DMS153 (cell line): ENCODE data around the gene NUDT14.

Experiments
- DNase-seq: peaks from one replicate; lab custom pipeline; 2025; lab: John Stamatoyannopoulos, UW

Gene NUDT14

DNA sequence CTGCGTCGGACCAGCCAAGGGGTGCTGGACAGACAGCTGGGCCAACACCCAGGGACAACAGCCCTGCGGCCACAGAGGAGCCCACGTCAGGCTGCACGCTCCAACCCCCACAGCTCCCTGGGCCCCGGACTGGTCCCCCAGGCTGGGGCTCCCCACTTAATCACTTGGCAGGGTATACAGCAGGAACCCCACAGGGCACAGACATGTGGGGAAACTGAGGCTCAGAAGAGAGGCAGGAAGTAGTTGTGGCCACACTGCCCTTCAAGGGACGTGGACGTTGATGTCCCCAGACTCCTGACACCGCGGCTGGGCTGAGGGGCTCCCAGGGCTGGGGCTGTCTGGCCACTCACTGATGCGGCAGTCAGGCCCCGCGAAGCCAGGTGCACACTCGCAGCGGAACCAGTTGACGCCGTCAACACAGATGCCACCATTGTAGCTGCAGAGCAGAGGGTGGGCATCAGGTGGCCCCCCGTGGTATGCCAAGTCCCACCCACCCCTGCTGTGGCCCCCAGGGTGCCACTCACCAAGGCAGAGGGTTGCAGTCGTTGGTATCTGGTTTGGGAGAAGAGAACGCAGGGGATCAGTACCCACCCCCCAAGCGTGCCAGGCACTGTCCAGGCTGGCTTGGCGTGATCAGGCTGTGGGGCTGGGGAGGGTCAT lies 34.0 kb downstream of the NUDT14 start:
- DNase-seq, result no peak

DNA sequence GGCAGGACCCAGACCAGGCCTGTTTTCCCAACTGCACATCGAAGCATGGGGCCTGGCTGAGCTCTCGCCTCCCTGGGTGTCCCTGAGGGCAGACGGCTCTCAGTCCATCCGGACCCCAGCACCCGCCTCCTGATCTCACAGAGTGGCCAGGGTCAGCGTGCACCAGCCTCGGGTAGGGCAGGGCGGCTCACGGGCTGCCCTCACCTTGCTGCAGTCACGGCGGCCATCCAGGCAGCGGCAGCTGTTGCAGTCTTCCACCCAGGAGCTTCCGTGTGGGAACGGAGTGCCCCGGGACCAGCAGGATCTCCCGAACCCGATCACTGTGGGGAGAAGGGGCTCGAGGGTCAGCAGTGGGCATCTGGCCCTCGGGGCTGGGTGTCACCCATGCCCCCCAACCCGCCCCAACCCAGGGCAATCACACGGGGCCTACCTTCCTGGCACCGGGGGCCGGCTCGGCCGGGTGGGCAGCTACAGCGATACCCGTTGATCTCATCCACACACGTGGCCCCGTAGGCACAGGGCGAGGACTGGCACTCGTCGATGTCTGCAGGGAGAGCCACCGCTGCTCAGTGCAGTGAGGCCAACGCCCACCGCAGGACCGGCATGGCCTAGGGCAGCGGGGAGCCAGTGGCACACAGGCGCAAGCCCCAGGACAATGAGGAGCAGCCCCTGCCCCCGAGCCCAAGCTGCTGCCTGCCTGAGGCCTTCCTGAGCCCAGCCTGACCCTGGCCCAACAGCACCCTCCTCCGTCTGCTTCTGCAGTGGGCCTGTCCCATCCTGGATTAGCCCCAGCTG lies 34.7 kb downstream of the NUDT14 start:
- DNase-seq, result no peak

DNA sequence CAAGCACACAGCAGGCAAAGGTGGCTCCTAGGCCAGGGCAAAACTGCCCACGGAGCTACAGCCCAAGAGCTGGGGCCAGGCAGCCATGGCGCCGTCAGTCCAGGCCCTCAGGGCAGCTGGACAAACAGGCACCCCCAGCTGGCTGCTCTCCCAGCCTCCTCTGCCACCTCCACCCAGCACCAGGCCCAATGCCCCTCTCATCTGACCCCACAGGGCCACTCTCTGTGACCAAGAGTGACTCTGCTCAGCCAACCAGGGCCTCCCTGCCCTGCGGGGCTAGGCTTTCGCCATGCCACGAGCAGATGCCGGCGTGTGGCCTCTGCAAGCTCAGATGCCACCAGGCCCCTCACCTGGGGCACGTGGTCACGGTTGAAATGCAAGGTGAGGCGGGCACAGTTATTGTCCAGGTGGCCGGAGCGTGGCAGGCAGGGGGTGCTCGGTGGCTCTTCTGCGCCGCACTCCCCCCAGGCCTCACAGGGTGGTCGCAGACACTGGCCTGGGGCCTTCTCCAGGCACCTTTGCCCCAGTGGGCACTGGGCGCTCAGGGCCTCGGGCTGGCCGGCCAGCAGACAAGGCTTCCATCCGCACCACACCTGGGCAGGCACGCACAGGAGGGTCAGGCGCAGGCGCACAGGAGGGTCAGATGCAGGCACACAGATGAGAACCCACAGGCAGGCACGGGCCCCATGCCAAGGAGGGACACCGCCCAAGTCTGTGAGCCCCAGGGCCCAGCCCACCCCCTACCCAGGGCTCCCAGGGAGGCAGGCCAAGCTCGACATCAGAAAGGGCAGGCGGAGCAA lies 35.5 kb downstream of the NUDT14 start:
- DNase-seq, result no peak

DNA sequence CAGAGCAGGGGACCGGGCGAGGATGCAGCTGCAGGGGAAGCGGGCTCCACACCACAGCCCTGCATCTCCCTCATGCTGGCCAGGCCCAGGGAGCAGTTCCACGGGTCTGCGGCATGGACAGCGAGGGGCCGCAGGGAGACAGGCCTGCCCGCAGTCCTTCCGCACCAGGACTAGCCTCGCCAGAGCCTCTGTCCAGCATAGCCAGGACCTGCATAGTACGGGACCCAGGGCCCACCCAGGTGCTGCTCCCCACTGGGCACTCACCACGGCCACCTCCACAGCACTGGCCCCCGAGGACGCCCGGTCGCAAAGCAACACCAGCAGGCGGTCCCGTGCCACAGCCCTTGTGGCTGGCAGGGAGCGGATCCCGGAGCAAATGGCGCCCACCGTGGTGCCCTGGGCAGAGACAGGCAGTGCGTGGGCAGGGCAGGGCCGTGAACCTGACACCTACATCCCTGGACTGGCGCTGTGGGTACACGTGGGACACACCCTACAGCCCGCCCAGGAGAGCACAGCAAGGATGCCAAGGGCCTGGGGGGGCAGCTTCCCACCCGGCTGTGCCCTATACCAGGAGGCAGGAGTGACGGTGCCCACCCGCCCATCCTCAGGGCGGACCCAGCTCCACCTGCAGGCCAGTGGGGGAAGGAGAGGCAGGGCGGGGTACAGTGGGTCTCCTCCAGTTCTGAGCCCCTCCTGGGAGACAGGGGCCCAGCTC lies 36.3 kb downstream of the NUDT14 start:
- DNase-seq, result no peak

DNA sequence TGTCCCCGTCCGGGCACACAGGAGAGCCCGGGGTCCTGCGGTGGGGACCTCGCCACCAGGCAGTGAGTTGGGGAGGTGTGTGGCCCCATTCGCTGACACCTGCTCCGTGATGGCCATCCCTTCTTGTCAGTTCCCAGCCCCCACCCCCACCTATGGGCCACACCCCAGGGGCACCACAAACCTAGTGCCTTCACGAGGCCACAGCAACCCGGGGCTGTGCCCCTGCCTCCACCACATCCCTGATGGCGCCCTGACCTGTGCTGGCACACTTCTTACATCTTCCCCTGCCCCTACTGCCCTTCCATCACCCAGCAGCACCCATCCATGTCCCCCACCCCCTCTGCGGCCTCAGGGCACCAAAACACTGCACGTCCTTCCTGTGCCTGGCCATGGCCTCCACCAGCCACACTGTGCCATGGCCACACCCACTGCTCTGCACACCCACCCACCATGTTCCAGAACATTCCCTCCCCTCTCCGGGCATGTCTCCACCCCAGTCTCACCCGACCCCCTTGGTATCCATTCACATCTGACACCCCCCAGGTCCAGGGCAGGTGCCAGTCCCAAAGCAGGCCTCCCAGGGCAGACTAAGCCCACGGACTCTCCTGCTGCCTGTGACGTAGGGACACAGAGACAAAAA lies 37.0 kb downstream of the NUDT14 start:
- DNase-seq, result no peak

DNA sequence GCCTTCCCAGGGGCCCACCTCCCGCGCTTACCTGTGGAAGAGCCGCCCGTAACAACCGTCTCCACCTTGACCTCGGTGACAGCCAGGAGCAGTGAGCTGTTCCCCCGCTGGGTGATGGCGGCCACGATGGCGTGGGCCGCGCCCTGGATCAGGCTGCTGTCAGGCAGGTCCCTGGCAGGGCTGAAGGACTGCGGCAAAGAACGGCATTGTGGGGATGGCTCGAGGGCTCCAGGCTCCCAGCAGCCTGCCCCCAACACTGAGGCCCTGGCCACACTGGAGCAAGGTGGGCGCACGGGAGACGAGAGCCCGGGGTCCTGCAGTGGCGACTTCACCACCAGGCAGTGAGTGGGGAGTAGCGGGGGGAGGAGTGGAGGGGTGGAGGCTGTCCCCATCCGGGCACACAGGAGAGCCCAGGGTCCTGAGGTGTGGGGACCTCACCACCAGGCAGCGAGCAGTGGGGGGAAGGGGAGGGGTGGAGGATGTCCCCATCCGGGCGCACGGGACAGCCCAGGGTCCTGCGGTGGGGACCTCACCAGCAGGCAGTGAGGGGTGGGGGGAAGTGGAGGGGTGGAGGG lies 37.6 kb downstream of the NUDT14 start:
- DNase-seq, result no peak

DNA sequence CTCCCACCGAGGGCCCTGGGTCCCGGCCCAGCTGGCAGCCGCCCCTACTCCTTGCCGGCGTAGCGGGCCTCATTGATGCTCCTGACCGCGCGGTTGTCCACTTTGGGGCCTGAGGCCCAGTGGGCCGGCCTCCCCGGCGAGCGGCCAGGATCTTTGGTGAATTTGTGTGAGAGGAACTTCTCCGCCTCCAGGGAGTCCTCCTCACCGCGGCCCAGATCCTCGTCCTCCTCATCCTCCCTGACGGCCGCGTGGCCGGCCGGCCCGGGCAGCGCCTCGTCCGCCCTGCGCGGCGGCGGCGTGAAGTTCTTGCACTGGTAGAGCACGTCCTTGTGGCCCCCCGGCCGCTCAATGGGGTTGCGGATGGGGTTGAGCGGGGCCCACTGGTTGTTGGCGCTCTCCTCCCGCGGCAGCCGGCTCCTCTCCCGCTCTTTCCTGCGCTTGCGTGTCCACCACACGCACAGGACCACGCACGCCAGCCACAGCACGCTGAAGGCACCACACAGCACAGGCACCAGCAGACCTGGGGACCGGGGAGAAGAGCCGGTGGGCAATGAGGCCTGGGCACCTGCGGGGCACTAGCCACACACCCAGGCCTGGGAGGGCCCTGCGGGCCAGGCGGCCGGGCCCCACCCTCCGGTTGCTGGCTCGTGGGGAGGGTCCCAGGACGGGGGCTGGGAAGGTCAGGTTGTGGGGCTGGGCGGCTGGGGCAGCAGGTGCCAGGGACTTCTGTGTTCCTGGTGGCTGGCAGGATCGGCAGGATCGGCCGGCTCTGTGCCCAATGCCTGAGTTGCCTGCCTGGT lies 38.3 kb downstream of the NUDT14 start:
- DNase-seq, result no peak

DNA sequence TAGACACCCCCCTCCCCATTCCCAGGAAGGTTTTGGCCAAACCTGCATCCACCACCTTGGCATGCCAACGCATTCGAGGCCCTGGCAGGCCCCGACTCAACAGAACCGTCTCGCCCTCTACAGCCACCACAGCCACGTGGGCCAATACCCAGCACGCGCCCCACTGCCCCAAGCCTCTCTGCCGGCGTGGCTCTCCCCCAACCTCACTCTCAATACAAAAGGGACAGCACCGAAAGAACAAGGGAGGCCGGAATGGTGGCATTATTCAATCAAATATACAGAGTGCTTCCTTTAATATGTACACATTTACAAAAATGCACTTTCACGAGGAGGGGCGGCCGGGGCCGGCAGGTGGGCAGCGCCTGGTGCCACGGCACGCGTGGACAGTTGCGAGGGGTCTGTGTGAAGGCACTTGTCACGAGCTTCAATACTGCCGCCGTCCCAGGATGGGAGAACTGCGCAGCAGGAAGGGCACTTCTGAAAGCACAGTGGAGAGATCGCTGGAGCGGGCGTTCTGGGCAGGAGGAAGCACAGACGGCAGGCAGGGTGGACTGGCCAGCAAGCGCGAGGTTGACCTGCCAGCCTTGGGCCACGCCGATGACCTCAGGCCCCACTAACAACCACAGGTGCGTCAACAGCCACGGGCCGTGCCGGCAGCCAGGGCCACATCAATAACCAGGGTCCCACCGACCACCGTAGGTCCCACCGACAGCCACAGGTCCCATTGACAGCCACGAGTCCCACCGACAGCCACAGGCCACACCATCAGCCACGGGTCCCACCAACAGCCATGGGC lies 39.4 kb downstream of the NUDT14 start:
- no peak for DNase-seq

DNA sequence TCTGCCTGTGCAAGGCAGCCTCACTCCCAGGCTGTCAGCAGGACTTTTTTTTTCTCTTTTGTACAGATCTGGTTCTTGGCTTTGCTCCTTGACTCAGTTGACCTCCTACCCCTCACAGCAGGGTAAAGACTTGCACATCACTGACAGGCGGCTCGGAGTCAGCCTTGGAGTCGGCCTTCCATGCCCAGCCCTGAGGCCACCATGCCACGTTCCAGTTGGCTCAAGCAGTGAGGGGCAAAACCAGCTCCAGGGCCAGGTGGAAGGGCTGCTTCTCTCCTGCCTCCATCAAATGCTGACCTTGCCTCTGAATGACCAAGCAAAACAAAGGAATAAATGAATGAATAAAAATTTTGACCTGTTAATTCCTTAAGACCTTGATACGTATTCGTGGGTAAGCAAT lies 40.1 kb downstream of the NUDT14 start:
- no peak for DNase-seq

DNA sequence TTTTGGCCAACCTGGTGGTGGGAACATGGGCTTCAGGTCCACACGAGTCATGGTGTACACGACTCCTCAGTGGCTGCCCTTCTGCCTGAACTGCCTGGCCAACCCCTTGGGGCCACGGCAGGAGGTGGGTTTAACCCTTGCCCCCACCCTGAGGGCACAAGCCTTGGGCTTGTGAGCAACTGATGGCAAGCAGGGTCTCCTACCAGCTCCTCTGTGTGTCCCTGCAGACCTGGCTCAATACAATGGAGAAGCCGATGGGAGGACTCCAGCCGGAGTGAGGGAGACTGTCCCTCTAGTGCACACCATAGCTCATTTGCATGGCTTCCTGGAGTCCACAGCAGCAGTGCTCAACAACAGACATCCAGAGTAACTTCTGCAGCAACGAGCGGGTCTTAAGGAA lies 40.5 kb downstream of the NUDT14 start:
- no peak for DNase-seq

DNA sequence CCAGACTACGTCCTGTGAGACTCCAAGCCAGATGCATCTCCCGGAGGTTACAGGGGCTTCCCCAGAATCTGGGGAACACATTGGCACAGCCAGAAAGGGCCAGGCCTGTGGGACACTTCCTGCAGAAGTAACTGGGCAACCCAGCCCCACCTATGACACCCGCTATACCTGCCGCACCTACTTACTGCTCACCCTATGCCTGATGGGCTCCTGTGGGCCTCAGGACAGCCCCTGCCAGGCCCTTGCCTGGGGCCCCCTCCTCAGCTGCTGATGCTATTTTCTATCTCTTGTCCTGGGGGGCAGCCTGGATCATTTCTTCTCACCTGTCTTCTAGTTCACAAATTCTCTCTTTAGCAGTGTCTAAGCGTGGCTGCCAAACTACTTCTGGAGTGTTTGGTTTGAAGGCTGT lies 41.3 kb downstream of the NUDT14 start:
- no peak for DNase-seq

DNA sequence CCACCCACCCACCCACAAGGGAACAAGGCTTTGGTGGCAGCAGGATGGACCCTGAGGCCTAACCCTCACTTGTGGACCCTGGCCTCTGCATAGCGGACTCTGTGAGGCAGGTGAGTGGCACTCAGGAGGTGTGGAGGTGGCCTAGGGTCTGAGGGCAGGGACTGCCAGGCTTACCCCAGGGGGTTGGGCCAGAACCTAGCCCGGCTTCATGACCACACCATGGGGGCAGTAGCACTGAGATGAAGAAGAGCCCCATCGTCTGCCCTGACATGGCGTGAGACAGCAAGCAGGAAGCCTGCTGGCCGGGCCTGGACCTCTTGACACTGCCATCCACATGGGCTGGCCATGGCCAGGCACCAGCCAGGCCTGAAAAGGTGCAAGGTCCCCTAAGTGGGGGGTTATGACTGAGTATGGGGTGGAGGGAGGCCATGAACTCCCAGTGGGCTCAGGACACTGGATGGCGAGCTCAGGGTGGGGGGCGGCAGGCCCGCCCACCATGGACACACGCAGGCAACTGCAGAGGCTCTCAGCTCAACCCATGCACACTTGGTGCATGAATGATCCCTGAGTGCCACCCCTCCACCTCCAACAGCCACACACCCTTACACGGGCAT lies 41.8 kb downstream of the NUDT14 start:
- no peak for DNase-seq

DNA sequence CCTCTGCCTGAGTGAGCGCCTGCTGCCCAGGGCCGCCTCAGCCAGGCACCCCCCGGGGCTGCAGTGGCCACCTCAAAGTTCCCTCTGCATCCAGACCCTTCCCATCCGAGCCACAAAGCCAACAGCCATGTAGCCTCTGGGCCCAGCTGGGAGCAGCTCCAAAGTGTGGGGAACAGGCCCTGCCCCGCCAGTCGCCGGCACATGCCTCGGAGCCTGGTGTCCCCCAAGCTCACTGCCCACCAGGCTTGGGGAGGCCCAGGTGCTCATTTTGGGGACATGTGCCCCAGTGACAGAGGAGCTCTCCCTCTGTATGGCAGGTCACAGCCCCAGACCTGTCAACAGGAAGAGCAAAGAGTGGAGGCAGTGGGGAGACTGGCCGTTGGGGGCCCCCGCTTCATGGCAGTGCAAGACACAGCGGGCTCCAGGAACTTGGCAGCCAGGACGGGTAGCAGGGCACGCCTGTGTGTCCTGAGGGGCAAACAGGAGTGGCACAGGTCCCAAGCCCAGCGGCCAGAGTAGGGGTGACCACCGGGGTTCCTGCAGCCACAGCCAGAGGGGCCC lies 42.5 kb downstream of the NUDT14 start:
- DNase-seq, result no peak

DNA sequence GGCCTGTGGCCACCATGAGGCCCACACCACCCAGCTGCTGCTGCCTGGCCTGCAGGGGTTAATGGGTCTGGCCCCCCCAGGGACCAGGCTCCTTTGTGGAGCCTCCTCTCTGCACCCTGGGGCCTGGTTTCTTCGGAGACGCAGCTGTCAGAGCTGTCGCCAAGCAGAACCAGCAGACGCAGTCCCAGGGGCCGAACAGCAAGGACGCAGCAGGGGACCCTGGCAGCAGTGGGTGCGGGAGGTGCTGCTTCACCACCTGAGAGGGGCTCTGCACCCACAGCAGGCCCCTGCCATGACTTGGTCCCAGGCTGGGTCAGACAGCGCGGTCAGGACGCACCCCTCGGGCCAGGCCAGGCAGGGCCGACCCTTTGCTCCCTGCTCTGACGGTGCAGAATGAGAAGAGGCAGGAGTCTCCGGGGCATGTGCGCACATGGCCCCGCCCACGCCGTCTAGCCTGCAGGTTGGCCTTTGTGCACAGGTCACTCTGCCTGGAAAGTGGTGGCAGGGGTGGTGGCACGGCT lies 43.0 kb downstream of the NUDT14 start:
- DNase-seq, result no peak

DNA sequence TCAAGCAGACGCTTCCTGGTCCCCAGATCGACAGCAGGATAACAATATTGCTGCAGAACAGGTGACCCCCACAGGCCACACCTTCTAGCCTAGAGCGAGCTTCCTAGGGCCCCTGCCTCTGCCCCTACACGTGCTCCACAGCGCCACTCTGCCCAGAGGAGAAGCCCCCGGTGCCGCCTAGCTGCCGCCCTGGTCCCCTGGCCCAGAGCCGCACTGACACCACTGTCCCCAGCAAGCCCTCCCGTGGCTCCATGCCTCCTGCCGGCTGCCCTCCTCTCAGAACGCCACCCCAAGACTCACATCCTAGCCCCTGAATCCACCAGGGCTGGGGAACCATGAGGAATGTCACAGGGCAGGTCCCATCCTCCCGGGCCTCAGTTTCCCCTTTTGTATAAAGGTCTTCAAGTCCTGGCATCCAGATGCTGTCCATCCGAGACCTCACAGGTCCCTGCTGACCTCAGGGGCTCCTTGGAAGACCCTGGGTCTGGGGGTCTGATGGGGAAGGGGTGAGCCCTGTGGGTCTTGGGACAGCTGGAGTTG lies 43.6 kb downstream of the NUDT14 start:
- DNase-seq, result no peak

DNA sequence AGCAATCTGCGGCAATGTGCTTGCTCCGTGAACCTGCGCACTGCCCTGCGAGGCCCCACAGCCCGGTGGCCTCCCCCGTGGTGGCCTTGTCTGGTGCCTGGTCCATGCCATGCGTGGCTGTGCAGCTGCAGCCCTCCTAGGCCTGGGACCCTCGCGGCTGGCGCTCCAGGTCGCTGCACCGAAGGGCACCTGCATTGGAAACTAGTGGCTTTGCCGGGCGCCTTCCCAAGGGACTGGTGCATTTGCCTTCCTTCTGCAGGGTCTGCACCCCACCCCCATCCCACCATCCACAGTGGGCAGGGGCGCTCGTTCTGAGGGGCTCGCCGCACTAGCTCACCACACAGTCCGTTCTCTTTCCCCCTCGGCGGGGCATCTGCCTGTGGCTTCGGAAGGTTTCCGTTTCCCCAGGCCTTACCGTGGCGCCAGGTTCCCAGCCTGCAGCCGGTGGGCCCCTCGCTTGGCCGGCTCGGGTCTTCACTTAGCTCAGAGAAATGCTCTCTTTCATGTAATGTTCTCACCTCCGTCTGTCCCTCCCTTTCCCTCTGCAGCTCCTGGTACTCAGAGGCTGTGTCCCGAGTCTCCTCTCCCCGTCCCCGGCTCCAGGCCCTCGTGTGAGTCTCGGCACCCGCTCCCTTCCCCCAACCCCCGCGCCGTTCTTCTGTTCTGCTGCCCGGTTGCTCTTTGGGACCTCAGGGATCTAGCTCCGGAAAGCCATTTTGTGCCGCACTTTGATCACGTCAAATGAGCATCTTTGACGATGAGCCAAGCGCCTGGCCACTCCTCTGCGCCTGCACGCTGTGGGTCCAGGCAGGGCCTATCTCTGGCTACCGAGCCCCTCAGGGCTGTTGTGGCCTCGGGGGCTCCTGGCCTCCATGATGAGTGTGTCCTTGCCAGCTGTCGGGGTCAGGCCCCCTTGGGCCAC lies 44.5 kb downstream of the NUDT14 start:
- DNase-seq, result no peak

DNA sequence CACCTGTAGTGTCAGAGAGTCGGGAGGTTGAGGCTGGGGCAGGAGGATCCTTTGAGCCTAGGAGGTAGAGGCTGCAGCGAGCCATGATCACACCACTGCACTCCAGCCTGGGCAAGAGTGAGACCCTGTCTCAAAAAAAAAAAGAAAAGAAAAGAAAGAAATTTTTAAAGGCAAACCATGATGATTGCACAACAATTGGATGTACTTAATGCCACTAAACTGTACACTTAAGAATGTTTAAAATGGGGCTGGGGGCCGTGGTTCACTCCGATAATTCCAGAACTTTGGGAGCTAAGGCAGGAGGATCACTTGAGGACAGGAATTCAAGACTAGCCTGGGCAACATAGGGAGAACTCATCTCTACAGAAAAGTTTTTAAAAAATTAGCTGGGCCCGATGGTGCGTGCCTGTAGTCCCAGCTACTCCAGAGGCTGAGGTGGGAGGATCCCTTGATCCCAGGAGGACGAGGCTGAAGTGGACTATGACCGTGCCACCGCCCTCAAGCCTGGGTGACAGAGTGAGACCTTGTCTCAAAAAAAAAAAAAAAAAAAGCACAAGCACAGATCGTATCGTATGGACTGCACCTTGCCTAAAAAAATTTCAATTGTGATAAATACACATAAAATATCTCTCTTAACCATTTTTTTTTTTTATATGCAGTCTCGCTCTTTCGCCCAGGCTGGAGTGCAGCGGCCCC lies 45.3 kb downstream of the NUDT14 start:
- DNase-seq, result no peak
